GM18909 (cell line): Measurements from ENCODE around the gene IFT43.

ENCODE experiments used
- ATAC-seq: cut with Tn5 transposase; IDR thresholded peaks from one replicate; pipeline ENCODE4 v1.9.1; 2021; ENCODE audit warnings: mild to moderate bottlenecking; ENCODE audit not compliant: unreplicated experiment, poor library complexity

Gene IFT43

DNA sequence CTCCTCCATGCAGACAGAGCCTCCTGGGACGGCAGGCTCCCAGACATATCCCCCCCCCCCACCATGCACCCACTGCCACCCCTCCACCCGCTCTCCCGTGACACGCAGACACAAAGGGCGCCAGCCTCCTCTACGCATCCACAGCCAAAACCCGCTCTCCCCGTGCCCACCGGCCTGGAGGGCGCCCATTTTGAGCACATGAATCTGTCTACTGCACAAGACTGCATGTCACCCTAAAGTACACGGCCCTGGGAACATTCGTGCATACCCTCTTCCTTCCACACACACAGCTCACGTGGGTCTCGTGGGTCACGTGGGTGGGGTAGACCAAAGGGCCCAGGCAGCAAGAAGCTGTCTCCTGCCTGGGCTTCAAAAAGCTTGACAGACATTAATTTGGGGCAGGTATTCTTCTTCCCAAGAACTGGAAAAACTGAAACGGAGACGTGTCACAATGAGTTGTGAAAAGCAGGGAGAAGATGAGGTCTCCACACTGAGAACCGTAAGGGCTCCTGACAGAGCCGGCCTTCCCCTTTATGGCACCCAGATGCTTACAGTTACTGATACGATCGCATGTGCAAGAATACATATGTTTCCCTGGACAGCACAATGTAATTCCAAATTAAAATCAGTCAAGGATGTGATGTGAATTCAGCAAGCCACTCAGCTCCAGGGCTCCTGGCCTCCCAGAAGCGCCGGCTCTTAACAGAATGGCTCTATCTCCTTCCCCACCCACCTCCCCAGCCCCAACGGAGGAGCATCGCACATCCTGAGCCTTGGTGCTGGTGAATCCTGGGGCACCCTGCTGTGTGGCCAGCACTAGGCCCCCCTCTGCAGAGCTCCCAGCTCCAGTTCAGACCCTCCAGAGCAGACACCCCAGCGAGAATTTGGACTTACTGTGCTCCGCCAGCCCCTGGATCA, 5.7 kb upstream of the IFT43 start:
- no peak for ATAC-seq

DNA sequence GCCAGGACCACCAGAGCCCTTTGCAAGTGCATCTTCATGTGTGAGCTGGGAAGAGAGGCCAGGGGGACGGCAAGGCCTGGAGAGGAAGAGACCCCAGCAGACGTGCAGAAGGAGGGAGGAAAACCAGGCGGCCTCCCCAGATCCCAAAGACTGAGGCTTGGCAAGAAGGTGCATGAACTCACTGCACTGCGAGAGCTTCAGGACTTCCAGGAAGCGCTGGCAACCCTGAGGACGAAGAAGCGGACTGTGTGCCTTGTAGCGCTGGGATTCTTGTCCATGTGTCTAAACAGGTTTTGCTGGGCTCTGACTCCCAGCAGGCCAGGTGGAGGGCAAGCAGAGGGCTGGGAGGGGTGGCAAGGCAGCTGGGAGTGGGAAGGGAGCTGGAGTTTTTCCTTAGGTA, 4.7 kb upstream of the IFT43 start:
- ATAC-seq: no peak

DNA sequence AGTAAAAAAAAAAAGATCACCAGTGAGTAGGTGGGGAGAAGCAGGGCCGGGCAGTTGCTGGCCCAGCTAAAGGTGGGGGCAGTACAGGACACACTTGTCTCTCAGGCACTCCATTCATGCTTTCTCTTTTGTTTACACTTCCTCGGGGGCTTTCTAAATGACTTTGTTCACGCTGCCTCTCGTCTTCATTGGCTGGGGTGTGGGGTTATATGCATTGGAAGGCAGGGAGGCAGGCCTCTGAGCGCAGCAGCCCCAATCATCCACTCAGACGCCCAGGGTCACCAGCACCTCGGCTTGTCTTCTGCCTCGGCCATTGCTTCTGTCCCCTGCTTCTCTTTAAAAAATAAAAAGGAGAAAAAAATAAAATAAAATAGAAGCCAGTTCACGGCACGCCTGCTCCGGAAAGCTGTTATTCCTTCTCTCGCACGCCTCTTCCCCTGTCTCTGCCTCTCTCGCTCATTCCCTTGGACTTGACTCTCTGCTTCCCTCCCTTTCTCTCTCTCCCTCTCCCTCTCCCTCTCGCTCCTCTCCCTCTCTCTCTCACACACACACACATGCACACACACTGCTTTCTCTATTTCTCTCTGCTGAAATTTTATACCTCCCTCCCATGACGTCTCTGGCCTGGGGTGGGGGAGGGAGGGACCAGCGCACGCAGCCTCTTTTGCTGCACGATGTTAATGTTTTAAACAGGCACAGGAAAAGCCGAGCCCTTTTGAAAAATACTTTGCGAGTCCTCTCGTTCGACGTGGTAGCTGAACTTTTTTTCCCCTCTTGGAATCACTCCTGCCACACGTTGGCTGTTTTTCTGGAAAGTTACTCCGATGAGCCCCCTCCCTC, 3.9 kb upstream of the IFT43 start, which contains the start of gene TGFB3:
TSS of gene TGFB3 (minus strand) at position 570 of the 840 bp plus-strand sequence. CDS start 1,102 bp downstream, outside the sequence.
- ATAC-seq: peak; percentile 41

DNA sequence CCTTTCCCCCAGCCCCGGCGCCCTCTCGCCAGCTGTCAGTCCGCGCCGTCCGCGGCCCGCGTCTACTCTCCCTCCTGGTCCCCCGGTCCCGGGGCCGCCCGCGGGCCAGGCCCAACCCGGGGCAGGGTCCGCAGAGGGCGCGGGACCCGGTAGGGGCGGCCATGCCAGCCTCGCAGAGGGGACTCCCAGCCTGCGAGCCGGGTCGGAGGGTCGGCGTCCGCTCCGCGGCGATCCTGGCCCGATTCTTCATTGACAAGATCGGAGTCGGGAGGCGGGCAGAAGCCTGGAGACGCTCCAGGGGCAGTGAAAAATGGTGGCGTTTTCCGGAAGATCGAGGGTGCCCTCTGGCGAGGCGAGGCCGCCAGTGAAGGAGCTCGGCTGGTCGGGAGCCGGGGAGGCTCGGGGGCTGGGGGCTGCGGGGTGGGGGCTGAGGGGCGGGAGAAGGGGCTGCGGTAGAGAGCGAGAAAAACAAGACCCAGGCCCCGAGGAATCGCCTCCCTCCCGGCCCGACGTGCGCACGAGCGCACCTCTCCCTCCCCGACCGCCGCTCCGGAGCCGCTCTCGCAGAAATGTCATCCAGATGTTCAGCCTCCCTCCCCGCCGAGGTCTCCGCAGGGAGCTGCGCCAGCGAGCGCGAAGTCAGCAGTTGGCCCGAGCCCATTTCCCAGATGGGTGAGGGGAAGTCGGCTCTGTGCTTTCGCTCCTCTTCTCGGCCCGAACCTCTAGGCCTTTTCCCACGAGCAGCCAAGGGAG, 3.1 kb upstream of the IFT43 start:
- peak; percentile 43 for ATAC-seq

DNA sequence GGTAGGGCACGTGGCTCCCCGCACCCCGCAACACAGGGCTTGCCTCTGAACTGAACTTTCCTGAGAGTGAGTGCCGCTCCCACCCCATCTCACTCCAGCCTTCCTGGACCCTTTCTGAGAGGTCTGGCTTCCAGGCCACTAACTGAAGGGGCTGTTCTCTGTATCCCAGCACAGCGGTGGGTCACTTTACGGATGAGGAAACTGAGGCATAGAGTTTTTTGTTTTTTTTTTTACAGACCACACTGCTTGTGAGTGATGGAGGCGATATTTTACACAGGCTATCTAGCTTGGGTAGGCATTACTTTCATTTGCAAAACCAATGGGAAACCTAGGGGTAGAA, 2.6 kb upstream of the IFT43 start:
- ATAC-seq: no peak

DNA sequence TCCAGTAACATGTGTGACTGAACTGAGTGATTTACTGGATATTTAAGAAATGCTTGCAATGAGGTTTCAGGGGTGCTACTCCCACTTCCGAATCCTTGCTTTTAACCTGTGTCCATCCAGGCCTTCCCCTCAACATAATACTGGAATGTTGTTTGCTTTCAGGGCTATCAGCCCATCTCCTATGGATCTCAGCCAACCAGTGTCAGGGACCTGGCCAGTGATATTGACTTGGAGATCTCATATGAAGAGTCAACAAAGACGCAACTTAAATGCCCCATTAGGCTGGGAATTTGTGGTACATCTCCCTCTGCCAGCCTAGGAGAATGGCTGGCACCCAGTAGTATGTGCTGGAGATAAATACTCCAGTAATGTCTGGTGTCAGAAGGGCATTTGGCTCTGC, 889 bp upstream of the IFT43 start:
- no peak for ATAC-seq

DNA sequence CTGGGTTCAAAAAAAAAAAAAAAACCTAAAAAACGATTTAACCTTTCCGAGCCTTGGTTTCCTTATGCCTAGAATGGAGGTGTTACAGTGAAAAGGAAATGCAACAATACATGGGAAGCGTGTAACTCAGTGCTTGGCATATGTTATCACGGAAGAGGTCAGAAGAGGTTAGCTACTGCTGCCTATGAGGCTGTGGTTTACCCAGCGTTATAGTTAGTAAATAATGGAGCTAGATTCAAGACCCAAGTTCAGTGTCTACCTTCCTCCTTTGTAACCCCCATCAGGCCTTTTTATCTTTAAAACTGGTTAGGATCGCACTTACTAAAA, 839 bp downstream of the IFT43 start:
- ATAC-seq: no peak

DNA sequence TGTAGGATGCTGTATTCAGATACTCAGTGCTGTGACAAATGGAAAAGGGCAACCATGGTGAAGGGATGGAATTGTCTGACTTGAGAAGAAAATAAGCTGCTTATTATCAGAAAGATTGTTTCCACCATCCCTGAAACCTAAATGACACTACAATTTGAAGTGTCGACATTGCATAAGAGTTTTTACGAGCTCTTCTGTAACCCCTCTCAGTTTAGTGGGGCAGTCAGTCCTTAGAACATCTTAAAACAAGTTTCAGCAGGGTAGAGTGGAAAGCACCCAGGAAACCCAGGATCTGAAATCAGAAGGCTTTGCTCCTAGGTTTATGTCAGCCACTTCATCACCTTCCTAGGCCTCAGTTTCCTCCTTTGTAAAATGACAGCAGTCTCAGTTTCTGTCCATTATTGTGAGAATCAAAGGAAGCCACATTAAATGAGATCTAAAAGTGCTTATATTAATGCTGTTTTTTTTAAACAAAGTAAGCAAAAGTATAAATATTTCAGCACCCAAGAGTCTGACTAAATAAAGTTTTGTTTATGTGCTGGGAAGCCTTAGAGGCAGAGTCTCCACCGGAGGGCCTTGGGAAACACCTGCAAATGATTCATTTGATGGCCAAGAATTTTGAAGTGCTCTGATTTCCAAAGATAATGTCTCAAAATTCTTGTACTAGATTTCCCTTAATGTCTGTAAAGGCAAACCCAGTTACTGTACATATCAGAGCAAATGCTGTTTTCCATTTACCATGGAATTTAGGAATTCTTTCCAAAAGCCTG, 1.8 kb downstream of the IFT43 start:
- no peak for ATAC-seq

DNA sequence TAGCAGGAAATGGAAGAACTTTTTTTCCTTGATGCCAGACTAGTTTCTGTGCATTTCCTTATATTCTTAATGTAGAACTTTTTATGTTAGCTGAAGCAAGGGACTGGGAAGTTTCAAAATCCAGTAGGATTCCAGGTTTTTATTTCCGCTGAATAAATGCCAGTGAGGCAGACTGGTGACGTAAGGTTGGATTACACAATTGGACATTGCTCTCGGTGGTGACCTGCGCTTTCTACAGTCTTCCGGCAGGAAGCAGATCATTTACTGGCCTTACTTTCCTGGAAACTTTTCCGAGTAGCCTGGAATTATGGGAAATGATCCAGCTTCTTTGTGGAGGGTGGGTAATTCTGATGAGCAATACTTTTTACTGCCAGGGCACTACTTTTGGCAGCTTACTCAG, 3.6 kb downstream of the IFT43 start:
- no peak for ATAC-seq

DNA sequence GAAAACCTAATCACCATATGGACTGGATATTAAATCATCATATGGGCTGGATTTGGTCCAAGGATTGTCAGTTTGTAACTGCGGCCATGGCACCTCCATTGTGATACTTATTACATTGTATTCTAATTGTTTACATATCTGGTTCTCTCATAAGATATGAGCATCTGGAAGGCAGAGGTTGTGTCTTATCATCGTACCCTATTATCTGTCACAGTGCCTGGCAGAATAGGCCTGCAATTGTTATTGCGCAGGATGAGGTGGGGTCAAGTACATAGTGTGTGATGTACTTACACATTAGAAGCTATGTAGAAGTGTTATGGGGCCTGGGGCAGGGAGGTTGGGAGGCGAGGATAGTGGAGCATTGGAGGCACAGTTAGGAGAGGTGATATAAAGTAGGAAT, 4.7 kb downstream of the IFT43 start:
- ATAC-seq: no peak

DNA sequence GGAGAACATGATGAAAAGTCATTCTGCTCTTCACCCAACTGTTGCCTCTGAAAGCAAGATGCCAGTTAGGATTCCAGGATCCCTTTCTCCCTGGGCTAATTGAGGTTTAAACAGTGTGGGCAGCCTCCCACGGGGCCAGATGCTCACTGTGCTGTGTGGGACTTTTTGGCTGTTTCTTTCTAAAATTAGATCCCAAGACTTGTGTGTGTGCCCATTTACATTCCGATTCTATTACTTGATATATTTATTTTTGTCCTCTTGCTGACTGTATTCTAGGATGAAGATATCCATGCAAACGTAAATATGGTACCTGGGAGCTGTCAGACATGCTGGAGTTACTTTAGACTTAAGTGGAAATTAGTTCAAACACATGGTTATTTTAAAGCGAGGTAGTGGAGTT, 6.2 kb downstream of the IFT43 start:
- no peak for ATAC-seq

DNA sequence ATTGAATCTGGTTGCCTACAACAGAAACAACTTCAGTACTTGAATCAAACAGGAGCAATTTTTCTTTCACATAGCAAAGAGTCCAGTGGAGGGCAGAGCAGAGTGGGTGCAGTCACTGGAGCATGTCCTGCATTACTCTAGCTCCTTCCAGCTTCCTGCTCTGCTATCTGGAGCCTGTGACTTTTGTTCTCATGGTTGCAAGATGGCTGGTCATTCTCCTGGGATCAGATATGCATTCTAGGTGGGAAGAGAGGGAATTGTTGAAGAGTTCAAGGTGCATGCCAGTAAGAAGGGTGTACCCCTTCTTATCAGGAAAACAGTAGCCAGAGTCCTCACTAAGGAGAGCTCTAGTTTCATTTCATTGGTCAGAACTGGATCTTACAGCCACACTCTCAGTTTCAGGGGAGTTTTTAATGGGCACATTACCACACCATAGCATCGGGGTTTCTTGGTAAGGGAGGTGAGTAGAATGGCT, 8.0 kb downstream of the IFT43 start:
- ATAC-seq: peak; percentile 68

DNA sequence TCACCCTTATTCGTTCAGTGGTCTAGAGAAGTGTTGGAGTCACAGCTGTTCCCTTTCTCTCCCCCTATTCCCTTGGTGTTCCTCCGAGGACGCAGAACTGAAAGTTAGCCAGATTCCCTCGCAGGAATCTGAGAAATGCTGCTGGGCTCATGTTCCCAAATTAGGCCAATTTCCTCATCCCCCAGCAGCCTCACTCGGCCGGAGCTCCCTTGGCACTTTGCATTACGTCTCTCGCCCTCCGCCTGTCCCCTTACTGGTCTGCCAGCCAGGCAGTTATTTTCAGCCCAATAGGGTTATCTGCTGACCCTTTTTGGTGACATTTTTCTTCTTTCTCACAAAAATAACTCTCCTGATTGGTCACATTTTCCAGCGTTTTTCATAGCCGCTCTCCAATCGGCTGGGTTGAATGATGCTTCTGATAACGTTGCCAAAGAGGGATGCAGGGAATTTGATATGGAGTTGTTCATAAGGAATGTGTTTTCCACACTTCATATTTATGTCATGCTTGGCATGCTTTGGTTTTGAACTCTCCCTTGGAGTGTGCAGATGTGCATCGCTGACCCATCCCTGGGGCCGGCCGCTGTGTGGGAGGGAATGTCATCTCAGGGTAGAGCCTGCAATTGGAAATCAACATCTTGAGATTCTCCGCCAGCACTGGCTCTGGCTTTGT, 9.9 kb downstream of the IFT43 start:
- ATAC-seq: no peak

DNA sequence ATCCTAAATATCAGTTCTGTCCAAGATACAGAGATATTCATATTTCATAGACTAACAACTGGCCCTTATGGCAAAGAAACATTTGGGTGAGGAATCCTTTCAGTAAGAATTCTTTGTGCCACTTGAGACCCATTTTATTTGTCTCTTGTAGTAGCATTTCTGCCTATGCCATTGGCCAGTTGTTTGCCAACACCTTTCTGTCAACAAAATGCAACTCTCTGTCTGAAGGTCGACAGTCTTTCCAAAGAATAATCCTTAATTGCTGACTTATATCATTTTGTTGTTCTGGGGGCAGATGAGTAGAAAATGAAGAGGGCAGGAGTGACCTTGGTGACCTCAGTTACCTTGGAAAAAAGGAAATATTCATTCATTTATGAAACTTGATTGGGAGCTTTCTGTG, 10.9 kb downstream of the IFT43 start:
- ATAC-seq: no peak

DNA sequence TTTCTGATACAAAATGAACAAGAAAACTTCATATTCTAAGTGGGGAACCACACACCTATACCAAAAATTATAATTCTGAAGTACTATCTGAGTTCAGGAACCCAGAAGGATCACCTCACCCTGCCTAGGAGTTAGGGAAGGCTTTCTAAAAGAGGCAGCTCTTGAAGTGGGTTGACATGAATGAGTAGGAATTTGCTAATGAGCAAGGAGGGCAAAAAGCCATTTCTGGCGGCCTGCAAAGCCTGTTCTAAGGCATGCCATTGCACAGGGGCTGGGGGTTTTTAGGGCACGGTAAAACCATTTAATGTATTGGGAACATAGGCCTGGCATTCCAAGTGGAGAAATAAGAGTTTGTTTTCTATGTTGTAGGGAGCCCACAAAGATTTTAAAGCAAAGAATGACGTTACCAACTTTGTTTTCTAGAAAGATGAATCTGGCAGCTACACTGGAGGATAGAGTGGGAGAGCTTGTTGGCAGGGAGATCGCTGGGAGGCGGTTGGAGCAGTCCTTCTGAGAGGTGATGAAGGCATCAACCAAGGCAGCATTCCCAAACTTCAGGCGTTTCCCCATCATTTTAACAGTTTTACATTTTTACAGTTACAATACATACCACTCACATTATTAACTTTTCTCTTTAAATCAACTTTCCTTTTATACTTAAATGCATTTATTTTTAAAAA, 14.1 kb downstream of the IFT43 start:
- ATAC-seq: no peak

DNA sequence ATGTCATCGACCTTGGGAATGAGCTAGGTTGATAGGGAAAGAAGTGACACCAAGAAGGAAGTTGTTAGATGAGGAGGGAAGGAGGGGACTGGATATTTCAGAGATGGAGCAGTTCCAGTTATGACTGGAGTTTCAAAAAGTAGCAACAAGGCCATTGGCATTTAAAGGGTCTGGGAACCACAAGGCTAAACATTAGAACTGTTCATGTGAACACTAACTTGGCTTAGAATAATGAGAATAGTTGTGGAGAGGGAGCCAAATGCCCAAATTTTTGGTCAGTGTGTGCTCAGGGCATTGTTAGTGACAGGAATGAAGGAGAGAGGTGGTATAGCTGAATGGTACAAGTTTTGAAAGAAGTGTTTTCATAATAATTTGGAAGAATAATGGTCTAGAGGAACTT, 16.8 kb downstream of the IFT43 start:
- ATAC-seq: no peak

DNA sequence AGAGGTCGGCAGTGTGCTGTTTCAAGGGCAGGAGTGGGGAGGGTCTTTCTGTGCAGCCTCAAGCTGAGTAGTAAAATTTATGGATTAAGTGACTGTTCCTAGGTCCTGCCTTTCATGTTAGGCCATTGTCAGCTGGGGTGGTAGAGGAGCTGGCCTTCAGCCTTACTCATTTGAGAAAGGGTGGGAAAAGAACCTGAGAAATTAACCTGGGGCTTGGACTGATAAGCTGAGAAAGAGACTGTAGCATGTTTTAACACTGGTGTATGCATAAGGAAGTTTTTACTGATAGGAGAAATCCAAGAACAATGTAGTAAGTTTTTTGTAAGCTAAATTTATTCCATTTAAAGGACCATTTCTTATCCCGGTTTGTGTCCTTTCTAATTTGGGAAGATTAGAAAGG, 20.7 kb downstream of the IFT43 start:
- ATAC-seq: no peak

DNA sequence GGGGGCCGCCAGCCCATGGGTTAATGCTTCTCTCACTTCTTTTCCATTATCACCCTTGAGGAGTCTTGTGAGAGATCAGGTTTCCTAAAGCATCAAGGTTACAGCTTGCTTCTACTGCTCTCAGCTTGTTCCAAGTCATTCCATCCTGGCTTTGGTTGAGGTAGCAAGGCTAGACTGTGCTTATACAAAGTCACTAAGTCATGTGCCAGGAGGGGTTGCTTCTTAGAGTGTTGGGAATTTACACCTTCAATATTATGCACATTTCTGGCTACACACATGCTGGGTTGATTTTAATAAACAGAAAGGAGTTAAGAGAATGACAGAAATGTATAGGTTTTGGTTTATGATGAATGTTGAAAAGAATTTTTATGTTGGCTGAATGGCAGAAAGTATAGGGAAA, 21.8 kb downstream of the IFT43 start:
- ATAC-seq: no peak

DNA sequence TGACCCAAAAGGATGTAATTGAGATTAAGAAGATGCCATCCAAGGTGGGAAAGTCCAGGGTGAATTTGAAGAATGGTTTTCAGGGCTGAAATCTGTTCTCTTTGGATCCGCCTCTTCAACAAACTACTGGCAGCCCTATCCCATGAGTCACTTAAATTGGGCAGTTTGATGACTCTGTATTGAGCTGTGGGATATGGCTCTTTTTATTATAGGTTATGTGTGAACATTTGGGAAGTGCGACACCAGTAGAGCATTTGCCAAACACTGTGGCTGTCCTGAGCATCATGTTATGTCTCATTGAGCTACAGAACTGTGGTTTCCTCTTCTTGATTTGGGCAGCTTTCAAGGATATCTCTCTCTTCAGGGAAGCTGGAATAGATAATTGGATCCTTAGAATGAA, 22.3 kb downstream of the IFT43 start:
- no peak for ATAC-seq
